DND-41 (cell line): ENCODE measurements around the gene TRIOBP.

ENCODE experiments used
- EZH2 ChIP-seq: IDR thresholded peaks from 3 replicates; pipeline ENCODE4 v1.6.1; 2012; ENCODE audit warnings: borderline replicate concordance, low read depth, mild to moderate bottlenecking, moderate library complexity, low read length, inconsistent platforms; ENCODE audit not compliant: severe bottlenecking
- TF ChIP-seq, protein P1 (sequence below): IDR thresholded peaks from 2 replicates; pipeline ENCODE4 v1.5.1; 2012; ENCODE audit warnings: borderline replicate concordance, low read length, moderate library complexity, mild to moderate bottlenecking; ENCODE audit not compliant: poor library complexity, severe bottlenecking; ENCODE audit errors: extremely low read depth

GRCh38 chr22:37818409-37819104, 121.7 kb downstream of the TRIOBP start:
- TF ChIP-seq, protein P1, sequence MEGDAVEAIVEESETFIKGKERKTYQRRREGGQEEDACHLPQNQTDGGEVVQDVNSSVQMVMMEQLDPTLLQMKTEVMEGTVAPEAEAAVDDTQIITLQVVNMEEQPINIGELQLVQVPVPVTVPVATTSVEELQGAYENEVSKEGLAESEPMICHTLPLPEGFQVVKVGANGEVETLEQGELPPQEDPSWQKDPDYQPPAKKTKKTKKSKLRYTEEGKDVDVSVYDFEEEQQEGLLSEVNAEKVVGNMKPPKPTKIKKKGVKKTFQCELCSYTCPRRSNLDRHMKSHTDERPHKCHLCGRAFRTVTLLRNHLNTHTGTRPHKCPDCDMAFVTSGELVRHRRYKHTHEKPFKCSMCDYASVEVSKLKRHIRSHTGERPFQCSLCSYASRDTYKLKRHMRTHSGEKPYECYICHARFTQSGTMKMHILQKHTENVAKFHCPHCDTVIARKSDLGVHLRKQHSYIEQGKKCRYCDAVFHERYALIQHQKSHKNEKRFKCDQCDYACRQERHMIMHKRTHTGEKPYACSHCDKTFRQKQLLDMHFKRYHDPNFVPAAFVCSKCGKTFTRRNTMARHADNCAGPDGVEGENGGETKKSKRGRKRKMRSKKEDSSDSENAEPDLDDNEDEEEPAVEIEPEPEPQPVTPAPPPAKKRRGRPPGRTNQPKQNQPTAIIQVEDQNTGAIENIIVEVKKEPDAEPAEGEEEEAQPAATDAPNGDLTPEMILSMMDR, result no peak
- no peak for TF ChIP-seq EZH2
